SKM-1 (cell line): ENCODE results near the gene CASR.

Source experiments
- DNase-seq: peaks from one replicate; lab custom pipeline; 2025; ENCODE audit not compliant: unreplicated experiment; lab: John Stamatoyannopoulos, UW

Gene CASR

DNA sequence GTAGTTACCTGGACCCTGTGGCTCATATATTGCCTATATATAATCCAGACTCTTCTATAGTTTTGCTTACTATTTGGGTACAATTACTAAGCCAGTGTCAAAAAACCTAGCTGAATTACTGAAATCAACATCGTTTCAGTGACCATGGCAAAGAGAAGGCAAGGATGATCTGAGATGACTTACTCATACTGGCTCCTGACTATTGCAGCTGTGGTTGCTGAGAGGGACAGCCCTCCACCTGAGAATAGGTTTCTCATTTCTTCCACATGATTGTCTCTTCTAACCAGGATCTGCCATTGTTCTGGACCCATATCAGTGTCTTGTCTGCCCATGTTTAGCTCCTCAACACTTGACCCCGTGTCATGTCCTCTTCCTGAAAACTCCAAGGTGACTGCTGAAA, 30.2 kb downstream of the CASR start:
- DNase-seq, result no peak

DNA sequence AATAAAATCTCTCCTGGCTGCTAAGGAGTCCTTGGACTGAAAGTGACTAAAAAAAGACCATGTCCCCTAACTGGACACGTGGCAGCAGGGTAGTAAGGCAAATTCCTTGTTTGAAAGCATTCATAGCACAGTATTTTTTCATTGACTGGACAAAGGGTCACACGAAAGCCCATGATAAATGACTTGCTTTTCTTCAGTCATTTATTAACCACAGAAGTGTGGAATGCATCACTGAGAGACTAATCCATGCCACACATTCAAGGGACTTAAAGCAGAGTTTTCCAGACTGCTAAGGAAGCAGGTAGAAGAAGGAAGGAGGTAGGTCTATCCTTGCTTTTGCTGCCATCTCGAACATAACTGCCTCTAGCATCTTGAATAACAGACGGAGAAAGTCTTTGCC, 31.2 kb downstream of the CASR start:
- DNase-seq, result no peak

- no peak for DNase-seq
Measured at GRCh38 chr3:122215592-122216298, 32.3 kb downstream of the CASR start.

DNA sequence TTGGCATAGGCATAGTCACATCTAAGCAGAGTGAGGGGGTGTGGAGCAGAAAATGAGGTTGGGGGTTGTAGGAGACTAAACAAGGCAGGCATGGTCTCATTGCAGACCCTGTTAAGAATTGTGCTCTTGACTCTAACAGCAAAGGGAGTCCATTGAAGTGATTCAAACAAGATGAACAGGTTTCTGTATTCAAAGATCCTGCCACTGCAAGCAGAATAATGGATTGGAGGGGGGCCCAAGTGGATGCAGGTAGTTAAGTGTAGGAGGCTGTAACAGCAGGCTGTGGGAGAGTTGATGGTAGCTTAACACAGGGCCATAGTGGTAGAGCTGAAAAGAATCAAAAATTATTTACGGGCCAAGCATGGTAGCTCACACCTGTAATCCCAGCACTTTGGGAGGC, 34.4 kb downstream of the CASR start:
- no peak for DNase-seq

GRCh38 chr3:122219242-122219872, 35.9 kb downstream of the CASR start:
- DNase-seq, result no peak

DNA sequence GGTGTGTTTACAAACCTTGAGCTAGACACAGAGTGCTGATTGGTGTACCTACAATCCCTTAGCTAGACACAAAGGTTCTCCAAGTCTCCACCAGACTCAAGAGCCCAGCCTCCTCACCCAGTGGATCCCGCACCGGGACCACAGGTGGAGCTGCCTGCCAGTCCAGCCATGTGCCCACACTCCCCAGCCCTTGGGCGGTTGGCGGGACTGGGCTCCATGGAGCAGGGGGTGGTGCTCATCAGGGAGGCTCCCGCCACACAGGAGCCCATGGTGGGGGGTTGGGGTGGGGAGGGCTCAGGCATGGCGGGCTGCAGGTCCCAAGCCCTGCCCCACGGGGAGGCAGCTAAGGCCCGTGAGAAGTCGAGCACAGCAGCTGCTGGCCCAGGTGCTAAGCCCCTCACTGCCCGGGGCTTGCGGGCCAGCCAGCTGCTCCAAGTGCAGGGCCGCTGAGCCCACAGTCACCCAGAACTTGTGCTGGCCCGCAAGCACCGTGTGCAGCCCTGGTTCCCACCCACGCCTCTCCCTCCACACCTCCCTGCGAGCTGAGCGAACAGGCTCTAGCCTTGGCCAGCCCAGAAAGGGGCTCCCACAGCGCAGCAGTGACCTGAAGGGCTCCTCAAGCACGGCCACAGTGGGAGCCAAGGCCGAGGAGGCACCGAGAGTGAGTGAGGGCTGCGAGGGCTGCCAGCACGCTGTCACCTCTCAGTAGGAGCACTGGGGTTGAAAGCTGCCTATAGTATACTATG, 43.7 kb downstream of the CASR start:
- DNase-seq, result no peak

GRCh38 chr3:122230174-122230573, 46.7 kb downstream of the CASR start:
- DNase-seq, result no peak

GRCh38 chr3:122231465-122232157, 48.1 kb downstream of the CASR start:
- no peak for DNase-seq

DNA sequence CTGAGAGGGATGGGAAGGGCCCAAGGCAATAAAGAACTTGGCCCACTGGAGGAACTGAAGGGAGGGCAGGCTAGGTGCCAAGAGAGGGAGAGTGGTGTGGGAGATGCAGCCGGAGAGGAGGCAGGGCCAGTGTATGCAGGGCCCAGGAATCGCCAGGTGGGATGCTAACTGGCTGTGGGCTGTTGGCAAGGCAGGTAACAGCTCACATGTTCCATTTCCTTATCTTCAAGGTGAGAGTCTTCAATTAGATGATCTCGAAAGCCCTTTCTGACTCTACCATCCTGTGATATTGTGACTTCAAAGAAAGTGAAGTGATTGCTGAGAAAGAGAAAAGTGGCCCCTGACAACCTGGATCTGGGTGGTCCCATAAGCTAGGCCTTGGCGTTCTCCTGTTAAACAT, 49.0 kb downstream of the CASR start:
- DNase-seq, result no peak

DNA sequence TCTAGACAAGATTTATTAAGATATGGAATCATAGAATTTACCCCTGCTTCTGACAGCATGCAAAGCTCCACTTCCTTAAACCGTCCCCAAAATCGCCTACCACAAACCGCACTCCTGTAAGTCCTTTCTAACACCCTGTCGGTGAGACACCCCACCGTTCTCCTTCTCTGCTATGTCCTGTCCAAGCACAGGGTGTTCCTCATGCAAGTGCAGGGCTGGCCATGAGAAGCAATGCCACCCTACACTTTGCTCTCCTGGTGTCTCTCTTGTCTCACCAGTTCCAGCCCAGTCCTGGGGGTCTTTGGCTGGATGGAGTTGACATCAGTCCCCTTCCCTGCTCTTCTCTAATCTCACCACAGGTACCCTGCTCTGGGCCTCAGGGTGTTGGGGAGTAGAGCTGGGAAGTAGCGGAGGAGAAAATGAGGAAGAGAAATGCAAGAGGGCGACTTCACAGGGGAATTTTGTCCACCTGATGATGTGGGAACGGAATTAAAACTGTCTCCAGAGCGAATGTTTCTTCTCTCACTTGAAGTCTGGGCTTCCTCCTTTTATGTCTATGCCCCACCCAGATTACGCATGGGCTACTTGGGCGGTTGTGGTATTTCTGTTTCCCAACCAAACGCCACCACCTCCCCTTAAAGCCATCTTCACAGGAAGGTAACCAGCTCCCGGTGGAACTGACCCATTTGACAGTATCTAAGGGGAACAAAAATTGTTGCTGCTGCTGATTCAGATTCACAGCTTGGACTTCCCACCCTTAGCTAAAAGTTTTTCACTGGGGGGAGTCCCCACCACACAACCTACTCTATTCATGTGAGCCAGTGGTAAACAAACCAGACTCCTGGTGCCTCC, 49.9 kb downstream of the CASR start:
- peak; percentile 90 for DNase-seq

GRCh38 chr3:122234117-122234516, 50.6 kb downstream of the CASR start:
- no peak for DNase-seq

DNA sequence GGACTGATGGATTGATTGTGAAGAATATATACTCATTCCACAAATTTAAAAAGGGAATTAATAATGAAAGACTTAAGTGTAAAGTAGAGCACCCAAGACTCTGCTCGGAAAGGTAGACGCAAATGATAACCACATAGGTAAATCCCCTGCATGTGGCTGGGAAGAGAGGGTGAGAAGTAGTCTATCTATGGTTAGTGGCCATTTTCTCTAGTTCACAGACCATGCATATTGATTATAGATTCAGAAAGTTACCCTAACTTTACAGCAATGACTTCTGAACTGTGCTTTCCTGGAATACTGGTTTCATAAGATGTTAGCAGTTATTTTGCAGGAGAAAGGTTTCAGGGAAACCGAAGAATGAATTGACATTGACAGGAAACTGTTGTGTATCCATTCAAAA, 51.7 kb downstream of the CASR start:
- no peak for DNase-seq

GRCh38 chr3:122239112-122239511, 55.6 kb downstream of the CASR start:
- DNase-seq, result no peak

- peak; percentile 17 for DNase-seq
Measured at GRCh38 chr3:122245513-122246174, 62.2 kb downstream of the CASR start.

- no peak for DNase-seq
Measured at GRCh38 chr3:122246199-122246598, 62.7 kb downstream of the CASR start.

DNA sequence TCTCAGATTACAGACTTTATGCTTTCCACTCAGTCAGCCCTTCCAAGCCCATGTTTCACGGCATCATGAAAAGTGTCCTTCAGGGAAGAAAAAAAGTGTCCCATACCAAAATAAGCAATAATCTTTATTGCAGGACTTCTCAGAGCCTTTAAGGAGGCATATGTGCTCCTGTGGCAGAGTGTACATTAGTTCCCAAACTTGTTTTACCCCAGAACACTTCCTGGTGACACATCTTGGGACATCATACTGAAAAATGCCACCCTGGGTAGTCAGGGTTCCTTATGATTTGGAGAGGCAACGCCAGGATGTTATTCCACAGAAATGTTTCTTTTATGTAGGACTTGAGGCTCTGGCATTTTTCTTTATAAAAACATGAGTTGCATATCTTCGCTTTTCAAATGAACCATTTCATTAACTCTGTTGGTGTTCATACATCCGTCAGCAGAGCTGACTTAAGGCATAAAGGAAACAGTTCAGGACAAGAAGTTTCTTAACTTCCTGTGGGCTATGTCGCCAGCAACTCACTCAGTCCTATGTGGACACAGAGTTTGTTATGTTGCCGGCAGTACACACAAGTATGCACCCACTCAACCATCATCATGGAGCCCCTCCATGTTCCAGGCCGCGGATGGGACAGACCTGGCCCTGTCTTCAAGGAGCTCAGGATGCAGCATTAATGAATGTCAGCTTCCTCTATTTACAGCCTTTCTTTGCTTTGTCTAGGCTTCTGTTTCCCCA, 63.8 kb downstream of the CASR start:
- peak; percentile 78 for DNase-seq

DNA sequence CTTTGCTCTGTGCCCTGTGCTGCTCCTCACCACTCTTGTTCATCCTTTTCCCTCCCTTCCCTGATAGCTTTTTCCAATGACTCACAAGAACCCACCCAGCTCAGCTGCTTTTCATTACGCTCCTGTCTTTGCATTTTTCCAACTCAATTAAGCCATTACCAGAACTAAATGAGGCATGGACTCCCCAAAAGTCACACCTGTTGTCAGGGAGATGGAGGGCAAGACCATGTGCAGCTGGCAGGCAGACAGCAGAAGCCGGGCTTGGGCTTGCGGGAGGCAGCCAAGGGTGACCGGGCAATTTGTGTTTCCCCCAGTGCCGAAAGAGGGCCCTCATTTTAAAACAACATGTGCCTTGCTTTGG, 64.3 kb downstream of the CASR start:
- no peak for DNase-seq

- no peak for DNase-seq
Measured at GRCh38 chr3:122251428-122251827, 68.0 kb downstream of the CASR start.

DNA sequence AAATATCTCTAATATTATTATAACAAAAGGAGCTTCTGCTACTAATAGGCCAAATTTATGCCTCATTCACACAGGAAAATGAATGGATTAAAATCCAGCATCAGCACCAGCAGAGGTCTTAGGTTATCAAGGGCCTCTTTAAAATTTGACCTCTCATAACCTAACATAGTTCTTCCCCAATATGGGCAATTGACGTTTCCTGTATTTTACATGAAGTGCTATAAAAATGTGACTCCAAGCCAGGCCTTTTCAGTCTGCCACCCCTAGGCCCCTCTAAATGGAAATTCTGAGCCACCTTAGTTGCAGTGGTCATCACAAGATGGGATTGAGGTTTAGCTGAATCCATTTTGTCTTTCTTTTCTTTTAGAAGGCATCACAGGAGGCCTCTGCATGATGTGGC, 70.1 kb downstream of the CASR start:
- no peak for DNase-seq
